HG02970 (cell line): ENCODE data around the gene SECISBP2L.
A peak's percentile ranks its signal among the peaks of the same experiment; 100 is the strongest.
"Not testable (repeated sequence)": the region's sequence is repeated elsewhere in the genome, so short reads cannot be mapped to it uniquely, and the experiment has no call there.

Source experiments
- ATAC-seq: cut with Tn5 transposase; IDR thresholded peaks from one replicate; pipeline ENCODE4 v1.9.1; 2021; ENCODE audit warnings: mild to moderate bottlenecking, moderate library complexity, moderate number of reproducible peaks; ENCODE audit not compliant: unreplicated experiment, low FRiP score

SECISBP2L gene

GRCh38 chr15:49046220-49047102, at the start of gene SECISBP2L:
Gene SECISBP2L (minus strand): TSS chr15:49046446. CDS start chr15:49046299, 147 bp downstream.
- ATAC-seq = peak; percentile 92

- no peak for ATAC-seq
These were observed 48.7 kb upstream of the SECISBP2L start for GRCh38 chr15:49094923-49095322.

GRCh38 chr15:49093252-49094105, 47.2 kb upstream of the SECISBP2L start:
- ATAC-seq = no peak

GRCh38 chr15:49088996-49089395, 42.8 kb upstream of the SECISBP2L start:
- no peak for ATAC-seq

GRCh38 chr15:49085696-49086459, 39.6 kb upstream of the SECISBP2L start:
- no peak for ATAC-seq

GRCh38 chr15:49084285-49084570, 38.0 kb upstream of the SECISBP2L start:
- no peak for ATAC-seq

- no peak for ATAC-seq
These were observed 37.4 kb upstream of the SECISBP2L start for GRCh38 chr15:49083401-49084284.

- ATAC-seq = no peak
These were observed 36.7 kb upstream of the SECISBP2L start for GRCh38 chr15:49082960-49083359.

- ATAC-seq = no peak
These were observed 33.2 kb upstream of the SECISBP2L start for GRCh38 chr15:49079340-49080039.

- no peak for ATAC-seq
These were observed 29.6 kb upstream of the SECISBP2L start for GRCh38 chr15:49075881-49076280.

GRCh38 chr15:49074589-49075287, 28.5 kb upstream of the SECISBP2L start:
- not testable (repeated sequence) for ATAC-seq

- ATAC-seq = no peak
These were observed 20.1 kb upstream of the SECISBP2L start for GRCh38 chr15:49066372-49066771.

- no peak for ATAC-seq
These were observed 18.6 kb upstream of the SECISBP2L start for GRCh38 chr15:49064884-49065283.

- no peak for ATAC-seq
These were observed 18.0 kb upstream of the SECISBP2L start for GRCh38 chr15:49064281-49064653.

GRCh38 chr15:49063402-49064280, 17.4 kb upstream of the SECISBP2L start:
- ATAC-seq = no peak

- no peak for ATAC-seq
These were observed 16.7 kb upstream of the SECISBP2L start for GRCh38 chr15:49062900-49063299.

- no peak for ATAC-seq
These were observed 14.7 kb upstream of the SECISBP2L start for GRCh38 chr15:49060710-49061495.
